CD4-positive, alpha-beta T cell (primary cell): ENCODE measurements around the gene EPB41L4B. TPM values are rescaled to one million over a fixed set of nuclear protein-coding genes. Genes with fewer than 3 reads are reported as not detected.

Experiments used
- ATAC-seq: fragments of 200-7000 bp; cut with Tn5 transposase; one replicate; pipeline ENCODE4 v1.10.0; 2022; ENCODE audit warnings: mild to moderate bottlenecking; ENCODE audit not compliant: poor library complexity
- CTCF ChIA-PET: fragments of 350-600 bp; sonication (Branson Sonifier 250); formaldehyde crosslinking; loops from one replicate; lab custom pipeline; 2021; ENCODE audit warnings: antibody characterized with exemption, inconsistent platforms; lab: Charles Lee
- POLR2A ChIA-PET: fragments of 350-600 bp; sonication (Branson Sonifier 250); formaldehyde crosslinking; loops from one replicate; lab custom pipeline; 2021; ENCODE audit warnings: antibody characterized with exemption, inconsistent platforms; lab: Charles Lee
- DNase-seq, 14 experiments: peaks; one replicate each; pipeline ENCODE4 v3.0.0-alpha.2; 2013 to 2020; ENCODE audit warnings: mixed read lengths in 2 of 14
- H3K27ac ChIP-seq, 2 donors: one replicate each; pipeline versions ENCODE4 v1.5.1 to v1.7.0; 2013; ENCODE audit warnings: low read length in 2 of 2, low read depth in 1 of 2, mild to moderate bottlenecking in 1 of 2
- H3K27me3 ChIP-seq, 2 experiments: 1 replicate in 1 of 2; 2 replicates in 1 of 2; pipeline versions ENCODE4 v1.6.1 to v1.7.0; 2013; ENCODE audit warnings: low read length in 2 of 2, control low read depth in 1 of 2, mild to moderate bottlenecking in 1 of 2, moderate library complexity in 1 of 2; ENCODE audit not compliant: insufficient read depth in 2 of 2, control insufficient read depth in 1 of 2
- H3K36me3 ChIP-seq: one replicate; pipeline ENCODE4 v1.6.1; 2013; ENCODE audit warnings: low read length, control low read depth; ENCODE audit not compliant: insufficient read depth
- H3K4me1 ChIP-seq: one replicate; pipeline ENCODE4 v1.6.1; 2013; ENCODE audit warnings: low read length, control low read depth; ENCODE audit not compliant: insufficient read depth
- H3K4me3 ChIP-seq: one replicate; pipeline ENCODE4 v1.5.1; 2013; ENCODE audit warnings: mild to moderate bottlenecking, low read length, moderate library complexity
- H3K9me3 ChIP-seq, 2 experiments: 1 replicate in 1 of 2; 2 replicates in 1 of 2; pipeline versions ENCODE4 v1.6.1 to v1.7.0; 2013; ENCODE audit warnings: low read length in 2 of 2, mild to moderate bottlenecking in 2 of 2, control low read depth in 1 of 2, moderate library complexity in 1 of 2; ENCODE audit not compliant: control insufficient read depth in 1 of 2, insufficient read depth in 1 of 2
- H3K27ac Mint-ChIP-seq: one replicate; pipeline ENCODE4 v1.8.0; 2020; ENCODE audit warnings: mixed read lengths
- H3K27me3 Mint-ChIP-seq: one replicate; pipeline ENCODE4 v1.8.0; 2021; ENCODE audit warnings: mixed read lengths
- H3K36me3 Mint-ChIP-seq: one replicate; pipeline ENCODE4 v1.8.0; 2021; ENCODE audit warnings: low read depth, mixed read lengths
- H3K4me1 Mint-ChIP-seq: one replicate; pipeline ENCODE4 v1.8.0; 2021; ENCODE audit warnings: low read depth, mixed read lengths
- H3K4me3 Mint-ChIP-seq: one replicate; pipeline ENCODE4 v1.8.0; 2020; ENCODE audit warnings: mild to moderate bottlenecking, mixed read lengths
- H3K9me3 Mint-ChIP-seq: one replicate; pipeline ENCODE4 v1.8.0; 2020; ENCODE audit warnings: mixed read lengths
- intact Hi-C, 2 experiments: fragments of 100-400 bp; cut with DNase I in 1 of 2; cut with micrococcal nuclease in 1 of 2; formaldehyde crosslinking; loops; one replicate each; pipeline versions ENCODE4 v1.15.1 to v1.9.0; 2023 to 2025; cut with DNase I, micrococcal nuclease
- total RNA-seq, 174 experiments: library from RNA in 2 of 174; stranded (reverse) in 2 of 174; gene quantifications; one replicate each; pipeline ENCODE4 v1.2.3 and lab custom pipeline; 2021 to 2026
- TF ChIP-seq, protein P1 (sequence below): fragments of 200-600 bp; IDR thresholded peaks from one replicate; pipeline ENCODE4 v1.8.0; 2022; ENCODE audit warnings: antibody characterized with exemption, mild to moderate bottlenecking

EPB41L4B gene
- total RNA-seq, 2 experiments from 2014 or later: not detected

DNA sequence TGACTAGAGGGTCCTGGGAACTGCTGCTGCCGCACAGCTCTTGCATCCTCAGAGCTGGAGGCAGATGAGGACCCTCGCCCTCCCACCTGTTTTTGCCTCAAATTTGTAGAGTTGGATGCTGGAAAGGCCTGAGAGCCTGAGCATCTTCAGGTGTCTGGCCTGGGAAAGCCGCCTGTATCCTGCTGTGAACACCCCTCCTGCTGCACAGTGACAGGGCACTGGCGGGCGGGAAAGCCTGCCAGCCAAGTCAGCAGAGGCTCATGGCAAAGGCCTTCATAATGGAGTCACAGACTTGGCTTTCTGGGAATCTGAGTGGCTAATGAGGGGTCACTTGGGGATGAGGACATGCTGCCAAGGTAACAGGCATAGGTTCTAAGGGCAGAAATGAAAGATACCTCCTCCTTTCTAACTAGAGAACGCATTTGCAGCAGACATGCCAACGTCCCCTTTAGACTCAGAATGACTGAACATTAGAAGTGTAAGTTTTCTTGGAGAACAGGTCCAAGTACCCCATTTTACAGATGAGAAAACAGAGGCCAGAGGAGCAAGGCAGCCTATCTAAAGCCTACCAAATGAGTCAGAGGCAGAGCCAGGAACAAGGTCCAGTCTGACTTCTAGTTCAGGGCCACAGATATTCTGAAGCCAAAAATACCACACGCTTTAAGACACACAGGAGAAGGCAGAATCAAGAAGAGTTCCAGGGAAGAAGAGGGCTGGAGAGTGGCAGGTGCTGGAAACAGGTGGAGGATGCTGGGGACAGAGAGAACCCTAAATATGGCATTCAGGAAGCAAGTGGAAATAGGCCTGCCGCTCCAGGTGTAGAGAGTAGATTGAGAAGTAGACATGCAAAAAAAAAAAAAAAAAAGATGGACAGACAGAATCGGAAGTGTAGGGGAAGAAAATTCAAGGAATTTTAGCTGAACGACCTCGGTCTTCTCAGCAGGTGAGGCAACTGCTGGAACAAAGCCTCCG is 44.1 kb downstream of the EPB41L4B start:
- no peaks in the 10 kb centered on the region for H3K4me1 ChIP-seq
- no peak overlapping the region for H3K4me3 ChIP-seq
- intact Hi-C loops: no loop called here
- POLR2A ChIA-PET: no interaction called here
- no peak overlapping the region for H3K4me3 Mint-ChIP-seq
- H3K36me3 Mint-ChIP-seq: no peaks in the 10 kb centered on the region
- TF ChIP-seq, protein P1, sequence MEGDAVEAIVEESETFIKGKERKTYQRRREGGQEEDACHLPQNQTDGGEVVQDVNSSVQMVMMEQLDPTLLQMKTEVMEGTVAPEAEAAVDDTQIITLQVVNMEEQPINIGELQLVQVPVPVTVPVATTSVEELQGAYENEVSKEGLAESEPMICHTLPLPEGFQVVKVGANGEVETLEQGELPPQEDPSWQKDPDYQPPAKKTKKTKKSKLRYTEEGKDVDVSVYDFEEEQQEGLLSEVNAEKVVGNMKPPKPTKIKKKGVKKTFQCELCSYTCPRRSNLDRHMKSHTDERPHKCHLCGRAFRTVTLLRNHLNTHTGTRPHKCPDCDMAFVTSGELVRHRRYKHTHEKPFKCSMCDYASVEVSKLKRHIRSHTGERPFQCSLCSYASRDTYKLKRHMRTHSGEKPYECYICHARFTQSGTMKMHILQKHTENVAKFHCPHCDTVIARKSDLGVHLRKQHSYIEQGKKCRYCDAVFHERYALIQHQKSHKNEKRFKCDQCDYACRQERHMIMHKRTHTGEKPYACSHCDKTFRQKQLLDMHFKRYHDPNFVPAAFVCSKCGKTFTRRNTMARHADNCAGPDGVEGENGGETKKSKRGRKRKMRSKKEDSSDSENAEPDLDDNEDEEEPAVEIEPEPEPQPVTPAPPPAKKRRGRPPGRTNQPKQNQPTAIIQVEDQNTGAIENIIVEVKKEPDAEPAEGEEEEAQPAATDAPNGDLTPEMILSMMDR: no peak
- DNase-seq: no peak
- H3K4me1 Mint-ChIP-seq: no peaks in the 10 kb centered on the region
- no peak for ATAC-seq
- H3K27me3 Mint-ChIP-seq: peaks cover 40% of the 10 kb centered on the region
- H3K27ac Mint-ChIP-seq: no peak overlapping the region
- no peaks in the 10 kb centered on the region for H3K36me3 ChIP-seq
- H3K9me3 Mint-ChIP-seq: no peaks in the 10 kb centered on the region
- peaks cover 0 to 2% of the 10 kb centered on the region in 2 experiments for H3K27me3 ChIP-seq
- no peaks in the 10 kb centered on the region for H3K9me3 ChIP-seq
- no peak overlapping the region for H3K27ac ChIP-seq
- CTCF ChIA-PET: no interaction called here

DNA sequence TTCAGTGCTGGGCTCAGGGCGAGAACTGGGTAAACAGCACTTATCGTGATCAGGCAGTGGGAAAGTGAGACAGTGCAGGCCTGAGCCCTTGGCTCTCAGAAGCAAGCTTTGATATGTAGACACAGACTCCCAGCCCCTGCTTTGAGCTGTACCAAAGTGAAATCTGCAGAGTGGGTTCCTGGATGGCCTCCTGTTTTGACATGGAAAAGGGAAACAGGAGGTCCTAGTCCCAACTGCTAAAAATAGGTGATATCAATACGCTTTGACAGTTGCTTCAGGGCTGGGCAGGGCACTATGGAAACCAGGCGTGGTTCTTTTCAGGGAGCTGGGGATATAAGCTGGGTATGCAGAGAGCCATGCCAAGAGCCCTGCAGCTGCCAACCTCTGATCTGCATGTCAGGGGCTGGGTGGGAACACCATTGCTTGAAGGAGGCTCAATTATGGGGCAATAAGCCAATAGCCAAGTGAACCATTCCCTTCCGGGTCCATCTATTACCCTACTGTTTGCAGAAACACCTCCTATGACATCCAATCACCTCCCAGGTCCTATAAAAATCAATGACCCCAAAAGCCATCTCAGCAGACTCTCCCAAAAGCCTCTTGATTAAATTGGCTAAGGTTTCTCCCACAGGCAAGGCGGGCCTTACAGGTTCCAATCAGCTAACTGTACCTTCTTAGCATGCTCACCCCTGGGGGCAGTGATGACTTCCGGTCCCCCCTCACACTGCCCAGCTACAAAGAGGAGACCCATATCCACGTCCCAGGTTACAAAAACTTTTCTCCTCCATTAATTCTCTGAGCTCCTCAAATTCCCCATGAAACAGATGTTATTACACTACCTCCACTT is 45.8 kb downstream of the EPB41L4B start:
- H3K9me3 ChIP-seq: no peaks in the 10 kb centered on the region
- Mint-ChIP-seq H3K36me3 (no peaks in the 10 kb centered on the region), H3K9me3 (no peaks in the 10 kb centered on the region), H3K4me1 (no peaks in the 10 kb centered on the region), H3K27ac (no peak overlapping the region), H3K27me3 (peaks cover 34% of the 10 kb centered on the region), H3K4me3 (no peak overlapping the region)
- no peak overlapping the region for H3K4me3 ChIP-seq
- CTCF ChIA-PET: no interaction called here
- DNase-seq (no peak), ATAC-seq (no peak)
- no peaks in the 10 kb centered on the region for H3K36me3 ChIP-seq
- intact Hi-C loops: no loop called here
- POLR2A ChIA-PET: no interaction called here
- H3K27me3 ChIP-seq: peaks cover 0 to 2% of the 10 kb centered on the region in 2 experiments
- TF ChIP-seq, protein P1: no peak
- no peaks in the 10 kb centered on the region for H3K4me1 ChIP-seq
- H3K27ac ChIP-seq: no peak overlapping the region

DNA sequence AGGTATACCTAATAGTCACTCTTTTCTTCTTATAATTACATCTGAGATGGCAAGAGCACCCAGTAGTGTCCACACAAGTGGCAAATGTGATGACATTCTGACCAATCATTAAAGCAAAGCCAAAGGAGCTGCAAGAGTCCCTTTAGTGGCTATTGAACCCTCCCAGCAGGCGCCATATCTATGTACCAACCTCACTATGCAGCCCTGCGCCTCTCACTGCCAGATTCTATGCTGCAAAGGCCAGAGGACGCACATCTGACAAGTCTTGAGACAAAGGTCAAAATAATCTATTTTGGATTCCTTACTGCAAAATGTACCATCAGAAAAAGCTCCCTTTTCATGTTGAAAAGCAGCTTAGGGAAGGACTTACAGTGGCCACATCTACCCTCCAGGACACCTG is 47.0 kb downstream of the EPB41L4B start:
- H3K36me3 ChIP-seq: no peaks in the 10 kb centered on the region
- intact Hi-C loops: no loop called here
- no peaks in the 10 kb centered on the region for H3K36me3 Mint-ChIP-seq
- H3K27me3 ChIP-seq: peaks cover 0 to 2% of the 10 kb centered on the region in 2 experiments
- ChIA-PET CTCF (no interaction called here), POLR2A (no interaction called here)
- no peak overlapping the region for H3K27ac ChIP-seq
- no peak overlapping the region for H3K4me3 ChIP-seq
- ATAC-seq: no peak
- DNase-seq: no peak
- H3K4me1 ChIP-seq: no peaks in the 10 kb centered on the region
- no peaks in the 10 kb centered on the region for H3K9me3 ChIP-seq
- no peaks in the 10 kb centered on the region for H3K4me1 Mint-ChIP-seq
- H3K27ac Mint-ChIP-seq: no peak overlapping the region
- no peaks in the 10 kb centered on the region for H3K9me3 Mint-ChIP-seq
- H3K27me3 Mint-ChIP-seq: peaks cover 33% of the 10 kb centered on the region
- TF ChIP-seq, protein P1: no peak
- H3K4me3 Mint-ChIP-seq: no peak overlapping the region
